ENCODE results near the gene PXMP4. TPM values are rescaled to one million over a fixed set of nuclear protein-coding genes. Genes with fewer than 3 reads are reported as not detected.

The PXMP4 gene
- total and polyA plus RNA-seq, 9 of the 15 experiments (the other 6 are each of a cell fraction or from before 2014, with no cell fraction given), result 4.8 to 29.1 (median 6.8) TPM

DNA sequence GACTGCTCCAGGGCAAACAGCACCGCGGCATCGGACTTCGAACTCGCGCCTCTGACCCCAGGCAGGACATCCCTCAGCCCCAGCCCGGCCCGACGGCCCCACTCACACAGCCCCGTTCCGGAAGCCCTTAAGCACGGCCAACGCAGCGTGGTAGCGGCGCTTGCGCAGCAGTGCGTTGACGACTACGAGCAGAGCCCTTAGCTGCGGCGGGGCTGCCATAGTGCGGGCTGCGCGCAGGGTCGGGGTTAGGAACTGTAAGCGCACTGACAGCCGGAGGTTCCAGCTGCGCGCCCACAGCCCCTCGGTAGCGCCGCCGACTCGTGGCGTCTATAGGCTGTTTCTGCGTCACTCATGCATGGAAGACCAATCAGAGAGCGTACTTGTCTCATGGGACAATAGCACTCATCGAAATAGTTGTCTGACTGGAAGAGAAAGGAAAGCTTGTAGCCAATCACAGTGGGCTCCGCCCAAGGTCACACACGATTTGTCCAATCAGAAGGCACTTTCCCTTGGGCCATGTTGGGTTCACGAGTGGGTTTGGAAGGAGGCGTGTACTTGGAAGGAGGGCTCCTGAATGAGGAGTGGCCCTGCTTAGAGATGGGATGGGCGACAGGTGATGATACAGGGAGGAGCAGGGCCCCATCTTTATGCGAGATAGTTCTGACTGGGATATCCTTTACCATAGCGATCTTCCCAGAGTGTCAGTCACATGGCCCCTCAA is at the start of gene PXMP4 (continued):
- TF ChIP-seq SP2 (IDR thresholded peaks at IDR 0.05; ENCODE audit: extremely low read depth, low read depth, low read length, poor library complexity, severe bottlenecking) (peak; percentile 76), L3MBTL2 (IDR thresholded peaks at IDR 0.05) (peak; percentile 86), NFIC (IDR thresholded peaks at IDR 0.05) (0 out of 2 replicates have a peak, but pooled peaks have one; percentile 20), ZNF589 (CRISPR knock-in tag; IDR thresholded peaks at IDR 0.05; ENCODE audit: low read depth) (peak; percentile 75), RBM14 (IDR thresholded peaks at IDR 0.05; ENCODE audit: borderline replicate concordance, insufficient read depth, low read depth, low read length) (no peak), ARID1B (IDR thresholded peaks at IDR 0.05) (no peak), KAT8 (IDR thresholded peaks at IDR 0.05; ENCODE audit: low read depth) (no peak), MAFF (IDR thresholded peaks at IDR 0.05; ENCODE audit: low read length) (no peak), TEAD4 (IDR thresholded peaks at IDR 0.05; ENCODE audit: low read length) (no peak), TEAD4 (CRISPR knock-in tag; IDR thresholded peaks at IDR 0.05; ENCODE audit: borderline replicate concordance) (no peak), KLF10 (CRISPR knock-in tag; IDR thresholded peaks at IDR 0.05) (no peak)
- TF ChIP-seq, protein P1, sequence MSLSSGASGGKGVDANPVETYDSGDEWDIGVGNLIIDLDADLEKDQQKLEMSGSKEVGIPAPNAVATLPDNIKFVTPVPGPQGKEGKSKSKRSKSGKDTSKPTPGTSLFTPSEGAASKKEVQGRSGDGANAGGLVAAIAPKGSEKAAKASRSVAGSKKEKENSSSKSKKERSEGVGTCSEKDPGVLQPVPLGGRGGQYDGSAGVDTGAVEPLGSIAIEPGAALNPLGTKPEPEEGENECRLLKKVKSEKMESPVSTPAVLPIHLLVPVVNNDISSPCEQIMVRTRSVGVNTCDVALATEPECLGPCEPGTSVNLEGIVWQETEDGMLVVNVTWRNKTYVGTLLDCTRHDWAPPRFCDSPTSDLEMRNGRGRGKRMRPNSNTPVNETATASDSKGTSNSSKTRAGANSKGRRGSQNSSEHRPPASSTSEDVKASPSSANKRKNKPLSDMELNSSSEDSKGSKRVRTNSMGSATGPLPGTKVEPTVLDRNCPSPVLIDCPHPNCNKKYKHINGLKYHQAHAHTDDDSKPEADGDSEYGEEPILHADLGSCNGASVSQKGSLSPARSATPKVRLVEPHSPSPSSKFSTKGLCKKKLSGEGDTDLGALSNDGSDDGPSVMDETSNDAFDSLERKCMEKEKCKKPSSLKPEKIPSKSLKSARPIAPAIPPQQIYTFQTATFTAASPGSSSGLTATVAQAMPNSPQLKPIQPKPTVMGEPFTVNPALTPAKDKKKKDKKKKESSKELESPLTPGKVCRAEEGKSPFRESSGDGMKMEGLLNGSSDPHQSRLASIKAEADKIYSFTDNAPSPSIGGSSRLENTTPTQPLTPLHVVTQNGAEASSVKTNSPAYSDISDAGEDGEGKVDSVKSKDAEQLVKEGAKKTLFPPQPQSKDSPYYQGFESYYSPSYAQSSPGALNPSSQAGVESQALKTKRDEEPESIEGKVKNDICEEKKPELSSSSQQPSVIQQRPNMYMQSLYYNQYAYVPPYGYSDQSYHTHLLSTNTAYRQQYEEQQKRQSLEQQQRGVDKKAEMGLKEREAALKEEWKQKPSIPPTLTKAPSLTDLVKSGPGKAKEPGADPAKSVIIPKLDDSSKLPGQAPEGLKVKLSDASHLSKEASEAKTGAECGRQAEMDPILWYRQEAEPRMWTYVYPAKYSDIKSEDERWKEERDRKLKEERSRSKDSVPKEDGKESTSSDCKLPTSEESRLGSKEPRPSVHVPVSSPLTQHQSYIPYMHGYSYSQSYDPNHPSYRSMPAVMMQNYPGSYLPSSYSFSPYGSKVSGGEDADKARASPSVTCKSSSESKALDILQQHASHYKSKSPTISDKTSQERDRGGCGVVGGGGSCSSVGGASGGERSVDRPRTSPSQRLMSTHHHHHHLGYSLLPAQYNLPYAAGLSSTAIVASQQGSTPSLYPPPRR (CRISPR knock-in tag; IDR thresholded peaks at IDR 0.05; ENCODE audit: borderline replicate concordance), result no peak
- TF ChIP-seq, protein P2, sequence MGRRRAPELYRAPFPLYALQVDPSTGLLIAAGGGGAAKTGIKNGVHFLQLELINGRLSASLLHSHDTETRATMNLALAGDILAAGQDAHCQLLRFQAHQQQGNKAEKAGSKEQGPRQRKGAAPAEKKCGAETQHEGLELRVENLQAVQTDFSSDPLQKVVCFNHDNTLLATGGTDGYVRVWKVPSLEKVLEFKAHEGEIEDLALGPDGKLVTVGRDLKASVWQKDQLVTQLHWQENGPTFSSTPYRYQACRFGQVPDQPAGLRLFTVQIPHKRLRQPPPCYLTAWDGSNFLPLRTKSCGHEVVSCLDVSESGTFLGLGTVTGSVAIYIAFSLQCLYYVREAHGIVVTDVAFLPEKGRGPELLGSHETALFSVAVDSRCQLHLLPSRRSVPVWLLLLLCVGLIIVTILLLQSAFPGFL (CRISPR knock-in tag; IDR thresholded peaks at IDR 0.05), result no peak
- TF ChIP-seq, protein P3, sequence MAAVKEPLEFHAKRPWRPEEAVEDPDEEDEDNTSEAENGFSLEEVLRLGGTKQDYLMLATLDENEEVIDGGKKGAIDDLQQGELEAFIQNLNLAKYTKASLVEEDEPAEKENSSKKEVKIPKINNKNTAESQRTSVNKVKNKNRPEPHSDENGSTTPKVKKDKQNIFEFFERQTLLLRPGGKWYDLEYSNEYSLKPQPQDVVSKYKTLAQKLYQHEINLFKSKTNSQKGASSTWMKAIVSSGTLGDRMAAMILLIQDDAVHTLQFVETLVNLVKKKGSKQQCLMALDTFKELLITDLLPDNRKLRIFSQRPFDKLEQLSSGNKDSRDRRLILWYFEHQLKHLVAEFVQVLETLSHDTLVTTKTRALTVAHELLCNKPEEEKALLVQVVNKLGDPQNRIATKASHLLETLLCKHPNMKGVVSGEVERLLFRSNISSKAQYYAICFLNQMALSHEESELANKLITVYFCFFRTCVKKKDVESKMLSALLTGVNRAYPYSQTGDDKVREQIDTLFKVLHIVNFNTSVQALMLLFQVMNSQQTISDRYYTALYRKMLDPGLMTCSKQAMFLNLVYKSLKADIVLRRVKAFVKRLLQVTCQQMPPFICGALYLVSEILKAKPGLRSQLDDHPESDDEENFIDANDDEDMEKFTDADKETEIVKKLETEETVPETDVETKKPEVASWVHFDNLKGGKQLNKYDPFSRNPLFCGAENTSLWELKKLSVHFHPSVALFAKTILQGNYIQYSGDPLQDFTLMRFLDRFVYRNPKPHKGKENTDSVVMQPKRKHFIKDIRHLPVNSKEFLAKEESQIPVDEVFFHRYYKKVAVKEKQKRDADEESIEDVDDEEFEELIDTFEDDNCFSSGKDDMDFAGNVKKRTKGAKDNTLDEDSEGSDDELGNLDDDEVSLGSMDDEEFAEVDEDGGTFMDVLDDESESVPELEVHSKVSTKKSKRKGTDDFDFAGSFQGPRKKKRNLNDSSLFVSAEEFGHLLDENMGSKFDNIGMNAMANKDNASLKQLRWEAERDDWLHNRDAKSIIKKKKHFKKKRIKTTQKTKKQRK (IDR thresholded peaks at IDR 0.05; ENCODE audit: borderline replicate concordance, low read depth, low read length), result peak; percentile 91; the same call in 1 of the 2 replicates
- TF ChIP-seq, protein P4, sequence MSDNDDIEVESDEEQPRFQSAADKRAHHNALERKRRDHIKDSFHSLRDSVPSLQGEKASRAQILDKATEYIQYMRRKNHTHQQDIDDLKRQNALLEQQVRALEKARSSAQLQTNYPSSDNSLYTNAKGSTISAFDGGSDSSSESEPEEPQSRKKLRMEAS (CRISPR knock-in tag; IDR thresholded peaks at IDR 0.05), result peak; percentile 92
